GM23338 (cell line): ENCODE measurements around the gene SERPINA5.

Experiments
- CREB1 ChIP-seq: fragments of 250-450 bp; sonication (Bioruptor Pico); IDR thresholded peaks from 2 replicates; pipeline ENCODE4 v1.5.0; 2020; ENCODE audit warnings: low read depth, mild to moderate bottlenecking, moderate library complexity
- EZH2 ChIP-seq: fragments of 200-600 bp; sonication (generic); IDR thresholded peaks from one replicate; pipeline ENCODE4 v1.8.0; 2017; ENCODE audit warnings: antibody characterized with exemption, mild to moderate bottlenecking, low read depth; ENCODE audit not compliant: unreplicated experiment
- EZH2phosphoT487 ChIP-seq: fragments of 200-600 bp; sonication (generic); IDR thresholded peaks from one replicate; pipeline ENCODE4 v1.8.1; 2018; ENCODE audit warnings: antibody characterized with exemption; ENCODE audit not compliant: unreplicated experiment
- NANOG ChIP-seq: IDR thresholded peaks from 2 replicates; pipeline ENCODE4 v1.6.1; 2016; ENCODE audit warnings: antibody characterized with exemption, borderline replicate concordance
- POLR2AphosphoS5 ChIP-seq: IDR thresholded peaks from 2 replicates; pipeline ENCODE4 v1.6.1; 2016; ENCODE audit warnings: antibody characterized with exemption, low read depth
- REST ChIP-seq: IDR thresholded peaks from one replicate; pipeline ENCODE4 v1.6.1; 2018; ENCODE audit warnings: antibody characterized with exemption; ENCODE audit not compliant: unreplicated experiment
- STAT1 ChIP-seq: IDR thresholded peaks from one replicate; pipeline ENCODE4 v1.6.1; 2016; ENCODE audit warnings: antibody characterized with exemption; ENCODE audit not compliant: unreplicated experiment
- ZNF114 ChIP-seq: fragments of 250-450 bp; sonication (Bioruptor Pico); IDR thresholded peaks from 2 replicates; pipeline ENCODE4 v1.5.0; 2020; ENCODE audit warnings: mild to moderate bottlenecking, moderate library complexity
- ZNF331 ChIP-seq: fragments of 250-450 bp; sonication (Bioruptor Pico); IDR thresholded peaks from 2 replicates; pipeline ENCODE4 v1.5.0; 2020; ENCODE audit warnings: low read depth, mild to moderate bottlenecking, moderate library complexity
- TF ChIP-seq, protein P1 (sequence below), 2 experiments: fragments of 200-600 bp in 1 of 2; sonication (generic) in 1 of 2; conservative IDR thresholded peaks; 2 replicates each; pipeline versions ENCODE4 v1.5.1 to v1.6.1; 2016 to 2017; ENCODE audit warnings: antibody characterized with exemption in 2 of 2, low read depth in 2 of 2, mild to moderate bottlenecking in 2 of 2, moderate library complexity in 1 of 2
- TF ChIP-seq, protein P2 (sequence below): IDR thresholded peaks from 2 replicates; pipeline ENCODE4 v1.6.1; 2016; ENCODE audit warnings: antibody characterized with exemption
- TF ChIP-seq, protein P3 (sequence below): fragments of 250-450 bp; sonication (Bioruptor Pico); IDR thresholded peaks from 2 replicates; pipeline ENCODE4 v1.5.0; 2020; ENCODE audit warnings: mild to moderate bottlenecking, moderate library complexity

DNA sequence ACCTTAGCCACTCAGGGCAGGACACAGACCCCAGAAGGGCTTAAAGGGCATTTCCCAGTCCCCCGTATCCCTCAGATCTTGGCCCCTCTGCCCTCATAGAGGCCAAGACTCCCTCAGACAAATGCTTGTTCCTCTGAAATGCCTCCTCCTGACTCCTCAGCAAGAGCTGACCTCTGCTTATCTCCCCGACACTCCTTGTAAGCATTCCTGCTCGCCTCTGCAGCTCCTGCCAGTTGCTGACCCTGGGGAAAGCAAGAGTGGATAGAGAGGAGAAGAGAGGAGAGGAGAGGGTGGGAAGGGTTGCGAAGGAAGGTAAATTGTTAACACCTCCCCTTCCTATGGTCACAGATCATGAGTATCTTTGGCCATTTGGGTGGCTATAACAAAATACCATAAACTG, 7.1 kb downstream of the SERPINA5 start:
- TF ChIP-seq, protein P1, sequence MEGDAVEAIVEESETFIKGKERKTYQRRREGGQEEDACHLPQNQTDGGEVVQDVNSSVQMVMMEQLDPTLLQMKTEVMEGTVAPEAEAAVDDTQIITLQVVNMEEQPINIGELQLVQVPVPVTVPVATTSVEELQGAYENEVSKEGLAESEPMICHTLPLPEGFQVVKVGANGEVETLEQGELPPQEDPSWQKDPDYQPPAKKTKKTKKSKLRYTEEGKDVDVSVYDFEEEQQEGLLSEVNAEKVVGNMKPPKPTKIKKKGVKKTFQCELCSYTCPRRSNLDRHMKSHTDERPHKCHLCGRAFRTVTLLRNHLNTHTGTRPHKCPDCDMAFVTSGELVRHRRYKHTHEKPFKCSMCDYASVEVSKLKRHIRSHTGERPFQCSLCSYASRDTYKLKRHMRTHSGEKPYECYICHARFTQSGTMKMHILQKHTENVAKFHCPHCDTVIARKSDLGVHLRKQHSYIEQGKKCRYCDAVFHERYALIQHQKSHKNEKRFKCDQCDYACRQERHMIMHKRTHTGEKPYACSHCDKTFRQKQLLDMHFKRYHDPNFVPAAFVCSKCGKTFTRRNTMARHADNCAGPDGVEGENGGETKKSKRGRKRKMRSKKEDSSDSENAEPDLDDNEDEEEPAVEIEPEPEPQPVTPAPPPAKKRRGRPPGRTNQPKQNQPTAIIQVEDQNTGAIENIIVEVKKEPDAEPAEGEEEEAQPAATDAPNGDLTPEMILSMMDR (conservative IDR thresholded peaks at IDR 0.05; ENCODE audit: low read depth in 2 of 2), result no peak
- TF ChIP-seq EZH2phosphoT487 (no peak), EZH2 (no peak), NANOG (no peak), REST (no peak), POLR2AphosphoS5 (no peak), CREB1 (no peak), ZNF114 (no peak), ZNF331 (CRISPR knock-in tag) (no peak), STAT1 (no peak)
- TF ChIP-seq, protein P2, sequence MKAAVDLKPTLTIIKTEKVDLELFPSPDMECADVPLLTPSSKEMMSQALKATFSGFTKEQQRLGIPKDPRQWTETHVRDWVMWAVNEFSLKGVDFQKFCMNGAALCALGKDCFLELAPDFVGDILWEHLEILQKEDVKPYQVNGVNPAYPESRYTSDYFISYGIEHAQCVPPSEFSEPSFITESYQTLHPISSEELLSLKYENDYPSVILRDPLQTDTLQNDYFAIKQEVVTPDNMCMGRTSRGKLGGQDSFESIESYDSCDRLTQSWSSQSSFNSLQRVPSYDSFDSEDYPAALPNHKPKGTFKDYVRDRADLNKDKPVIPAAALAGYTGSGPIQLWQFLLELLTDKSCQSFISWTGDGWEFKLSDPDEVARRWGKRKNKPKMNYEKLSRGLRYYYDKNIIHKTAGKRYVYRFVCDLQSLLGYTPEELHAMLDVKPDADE, result no peak
- TF ChIP-seq, protein P3, sequence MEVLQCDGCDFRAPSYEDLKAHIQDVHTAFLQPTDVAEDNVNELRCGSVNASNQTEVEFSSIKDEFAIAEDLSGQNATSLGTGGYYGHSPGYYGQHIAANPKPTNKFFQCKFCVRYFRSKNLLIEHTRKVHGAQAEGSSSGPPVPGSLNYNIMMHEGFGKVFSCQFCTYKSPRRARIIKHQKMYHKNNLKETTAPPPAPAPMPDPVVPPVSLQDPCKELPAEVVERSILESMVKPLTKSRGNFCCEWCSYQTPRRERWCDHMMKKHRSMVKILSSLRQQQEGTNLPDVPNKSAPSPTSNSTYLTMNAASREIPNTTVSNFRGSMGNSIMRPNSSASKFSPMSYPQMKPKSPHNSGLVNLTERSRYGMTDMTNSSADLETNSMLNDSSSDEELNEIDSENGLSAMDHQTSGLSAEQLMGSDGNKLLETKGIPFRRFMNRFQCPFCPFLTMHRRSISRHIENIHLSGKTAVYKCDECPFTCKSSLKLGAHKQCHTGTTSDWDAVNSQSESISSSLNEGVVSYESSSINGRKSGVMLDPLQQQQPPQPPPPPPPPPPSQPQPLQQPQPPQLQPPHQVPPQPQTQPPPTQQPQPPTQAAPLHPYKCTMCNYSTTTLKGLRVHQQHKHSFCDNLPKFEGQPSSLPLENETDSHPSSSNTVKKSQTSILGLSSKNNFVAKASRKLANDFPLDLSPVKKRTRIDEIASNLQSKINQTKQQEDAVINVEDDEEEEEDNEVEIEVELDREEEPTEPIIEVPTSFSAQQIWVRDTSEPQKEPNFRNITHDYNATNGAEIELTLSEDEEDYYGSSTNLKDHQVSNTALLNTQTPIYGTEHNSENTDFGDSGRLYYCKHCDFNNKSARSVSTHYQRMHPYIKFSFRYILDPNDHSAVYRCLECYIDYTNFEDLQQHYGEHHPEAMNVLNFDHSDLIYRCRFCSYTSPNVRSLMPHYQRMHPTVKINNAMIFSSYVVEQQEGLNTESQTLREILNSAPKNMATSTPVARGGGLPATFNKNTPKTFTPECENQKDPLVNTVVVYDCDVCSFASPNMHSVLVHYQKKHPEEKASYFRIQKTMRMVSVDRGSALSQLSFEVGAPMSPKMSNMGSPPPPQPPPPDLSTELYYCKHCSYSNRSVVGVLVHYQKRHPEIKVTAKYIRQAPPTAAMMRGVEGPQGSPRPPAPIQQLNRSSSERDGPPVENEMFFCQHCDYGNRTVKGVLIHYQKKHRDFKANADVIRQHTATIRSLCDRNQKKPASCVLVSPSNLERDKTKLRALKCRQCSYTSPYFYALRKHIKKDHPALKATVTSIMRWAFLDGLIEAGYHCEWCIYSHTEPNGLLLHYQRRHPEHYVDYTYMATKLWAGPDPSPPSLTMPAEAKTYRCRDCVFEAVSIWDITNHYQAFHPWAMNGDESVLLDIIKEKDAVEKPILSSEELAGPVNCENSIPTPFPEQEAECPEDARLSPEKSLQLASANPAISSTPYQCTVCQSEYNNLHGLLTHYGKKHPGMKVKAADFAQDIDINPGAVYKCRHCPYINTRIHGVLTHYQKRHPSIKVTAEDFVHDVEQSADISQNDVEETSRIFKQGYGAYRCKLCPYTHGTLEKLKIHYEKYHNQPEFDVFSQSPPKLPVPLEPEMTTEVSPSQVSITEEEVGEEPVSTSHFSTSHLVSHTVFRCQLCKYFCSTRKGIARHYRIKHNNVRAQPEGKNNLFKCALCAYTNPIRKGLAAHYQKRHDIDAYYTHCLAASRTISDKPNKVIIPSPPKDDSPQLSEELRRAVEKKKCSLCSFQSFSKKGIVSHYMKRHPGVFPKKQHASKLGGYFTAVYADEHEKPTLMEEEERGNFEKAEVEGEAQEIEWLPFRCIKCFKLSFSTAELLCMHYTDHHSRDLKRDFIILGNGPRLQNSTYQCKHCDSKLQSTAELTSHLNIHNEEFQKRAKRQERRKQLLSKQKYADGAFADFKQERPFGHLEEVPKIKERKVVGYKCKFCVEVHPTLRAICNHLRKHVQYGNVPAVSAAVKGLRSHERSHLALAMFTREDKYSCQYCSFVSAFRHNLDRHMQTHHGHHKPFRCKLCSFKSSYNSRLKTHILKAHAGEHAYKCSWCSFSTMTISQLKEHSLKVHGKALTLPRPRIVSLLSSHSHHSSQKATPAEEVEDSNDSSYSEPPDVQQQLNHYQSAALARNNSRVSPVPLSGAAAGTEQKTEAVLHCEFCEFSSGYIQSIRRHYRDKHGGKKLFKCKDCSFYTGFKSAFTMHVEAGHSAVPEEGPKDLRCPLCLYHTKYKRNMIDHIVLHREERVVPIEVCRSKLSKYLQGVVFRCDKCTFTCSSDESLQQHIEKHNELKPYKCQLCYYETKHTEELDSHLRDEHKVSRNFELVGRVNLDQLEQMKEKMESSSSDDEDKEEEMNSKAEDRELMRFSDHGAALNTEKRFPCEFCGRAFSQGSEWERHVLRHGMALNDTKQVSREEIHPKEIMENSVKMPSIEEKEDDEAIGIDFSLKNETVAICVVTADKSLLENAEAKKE, result no peak
